ENCODE results near the gene PRSS36.

Gene PRSS36

GRCh38 chr16:31094424-31095120 is 55.3 kb downstream of the PRSS36 start, which contains the start of gene VKORC1:
TSS of gene VKORC1 (minus strand) at chr16:31094797. CDS start at chr16:31094729, 68 bp downstream.
- peak; percentile 99 for DNase-seq

- no peak for DNase-seq
Measured at GRCh38 chr16:31094088-31094423, 55.8 kb downstream of the PRSS36 start.

- DNase-seq = no peak
Measured at GRCh38 chr16:31093132-31093703, 56.6 kb downstream of the PRSS36 start.

- no peak for DNase-seq
Measured at GRCh38 chr16:31092330-31092729, 57.5 kb downstream of the PRSS36 start.

- DNase-seq = no peak
Measured at GRCh38 chr16:31090540-31090939, 59.3 kb downstream of the PRSS36 start.

DNA sequence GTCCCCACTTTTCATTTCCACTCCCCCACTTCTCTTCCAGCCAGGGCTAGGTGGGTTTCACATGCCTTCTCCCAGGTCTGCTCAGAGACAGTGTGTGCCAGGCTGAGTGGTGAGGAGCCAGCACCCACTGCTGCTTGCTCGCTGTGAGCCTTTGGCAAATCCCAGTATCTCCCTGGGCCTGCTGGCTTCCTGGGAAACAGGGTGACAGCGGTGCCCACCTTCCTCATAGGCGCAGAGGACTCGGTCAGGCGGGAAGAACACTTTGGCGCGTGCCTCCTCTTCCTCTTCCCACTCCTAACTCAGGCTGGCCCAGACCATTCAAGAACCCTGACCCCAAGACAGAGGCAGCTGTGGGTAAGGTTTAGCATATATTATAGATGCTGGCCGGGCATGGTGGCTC is 60.7 kb downstream of the PRSS36 start:
- DNase-seq = no peak

Measured in suppressor macrophage treated with lipopolysaccharide for 4 hours (primary cell).